ENCODE results near the gene ADGRE1.
A peak's percentile ranks its signal among the peaks of the same experiment; 100 is the strongest.

Gene ADGRE1

DNA sequence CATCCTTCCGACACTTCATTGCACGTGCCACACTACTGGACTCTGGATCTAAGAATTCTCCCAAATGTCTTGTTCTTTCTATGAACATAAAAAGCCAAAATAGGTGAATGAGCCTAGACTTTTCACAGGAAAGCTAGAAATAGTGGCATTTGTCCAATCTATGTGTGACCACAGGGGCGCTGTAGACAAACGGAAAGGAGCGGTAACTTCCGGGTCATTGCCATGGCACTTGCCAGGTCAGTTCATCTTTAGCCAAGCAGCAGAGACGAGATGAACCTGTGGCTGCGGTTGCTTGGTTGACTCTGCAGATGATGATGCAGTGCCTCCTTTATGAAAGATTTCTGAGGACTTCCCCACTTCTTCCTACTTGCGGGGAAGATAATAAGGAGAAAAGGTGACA lies 65.6 kb downstream of the ADGRE1 start:
- no peak overlapping the region for H3K27ac ChIP-seq
- TF ChIP-seq, protein P1, sequence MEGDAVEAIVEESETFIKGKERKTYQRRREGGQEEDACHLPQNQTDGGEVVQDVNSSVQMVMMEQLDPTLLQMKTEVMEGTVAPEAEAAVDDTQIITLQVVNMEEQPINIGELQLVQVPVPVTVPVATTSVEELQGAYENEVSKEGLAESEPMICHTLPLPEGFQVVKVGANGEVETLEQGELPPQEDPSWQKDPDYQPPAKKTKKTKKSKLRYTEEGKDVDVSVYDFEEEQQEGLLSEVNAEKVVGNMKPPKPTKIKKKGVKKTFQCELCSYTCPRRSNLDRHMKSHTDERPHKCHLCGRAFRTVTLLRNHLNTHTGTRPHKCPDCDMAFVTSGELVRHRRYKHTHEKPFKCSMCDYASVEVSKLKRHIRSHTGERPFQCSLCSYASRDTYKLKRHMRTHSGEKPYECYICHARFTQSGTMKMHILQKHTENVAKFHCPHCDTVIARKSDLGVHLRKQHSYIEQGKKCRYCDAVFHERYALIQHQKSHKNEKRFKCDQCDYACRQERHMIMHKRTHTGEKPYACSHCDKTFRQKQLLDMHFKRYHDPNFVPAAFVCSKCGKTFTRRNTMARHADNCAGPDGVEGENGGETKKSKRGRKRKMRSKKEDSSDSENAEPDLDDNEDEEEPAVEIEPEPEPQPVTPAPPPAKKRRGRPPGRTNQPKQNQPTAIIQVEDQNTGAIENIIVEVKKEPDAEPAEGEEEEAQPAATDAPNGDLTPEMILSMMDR (IDR thresholded peaks at IDR 0.05), result peak; percentile 23; the same call in 1 of the 2 replicates
- no peak for TF ChIP-seq ZFX (IDR thresholded peaks at IDR 0.05; ENCODE audit: borderline replicate concordance)

DNA sequence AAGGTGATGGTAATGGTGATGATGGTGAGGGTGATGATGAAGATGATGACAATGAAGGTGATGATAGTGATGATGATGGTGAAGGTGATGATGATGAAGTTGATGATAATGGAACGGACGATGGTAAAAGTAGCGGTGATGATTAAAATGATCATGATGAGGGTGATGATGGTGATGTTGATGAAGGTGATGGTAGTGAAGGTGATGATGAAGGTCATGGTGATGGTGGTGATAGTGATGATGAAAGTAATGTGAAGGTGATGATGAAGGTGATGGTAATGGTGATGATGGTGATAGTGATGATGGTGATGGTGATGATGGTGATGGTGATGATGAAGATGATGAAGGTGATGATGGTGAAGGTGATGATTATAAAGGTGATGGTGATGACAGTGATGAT lies 67.7 kb downstream of the ADGRE1 start:
- no peak for TF ChIP-seq ZFX (IDR thresholded peaks at IDR 0.05; ENCODE audit: borderline replicate concordance)
- TF ChIP-seq, protein P1 (IDR thresholded peaks at IDR 0.05), result no peak
- no peak overlapping the region for H3K27ac ChIP-seq

DNA sequence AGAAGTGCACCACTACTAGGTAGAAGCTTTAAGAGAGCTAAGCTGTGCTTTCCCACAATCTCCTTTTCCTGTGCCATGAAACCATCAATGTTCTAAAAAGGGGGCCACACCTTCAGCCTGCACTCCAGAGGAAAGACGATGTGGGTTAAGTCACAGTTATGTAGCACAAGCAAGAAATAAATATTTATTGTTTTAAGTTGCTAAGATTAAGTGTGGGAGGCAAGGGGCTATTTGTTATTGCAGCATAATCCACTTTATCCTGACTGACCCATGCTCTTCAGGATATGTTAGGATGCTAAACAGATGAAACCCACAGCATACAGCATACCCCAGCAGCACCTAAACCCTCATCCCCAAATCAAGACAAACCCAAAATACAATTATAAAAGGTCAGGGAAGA lies 69.2 kb downstream of the ADGRE1 start:
- no peak overlapping the region for H3K27ac ChIP-seq
- TF ChIP-seq, protein P1 (IDR thresholded peaks at IDR 0.05), result no peak
- TF ChIP-seq ZFX (IDR thresholded peaks at IDR 0.05; ENCODE audit: borderline replicate concordance), result no peak

DNA sequence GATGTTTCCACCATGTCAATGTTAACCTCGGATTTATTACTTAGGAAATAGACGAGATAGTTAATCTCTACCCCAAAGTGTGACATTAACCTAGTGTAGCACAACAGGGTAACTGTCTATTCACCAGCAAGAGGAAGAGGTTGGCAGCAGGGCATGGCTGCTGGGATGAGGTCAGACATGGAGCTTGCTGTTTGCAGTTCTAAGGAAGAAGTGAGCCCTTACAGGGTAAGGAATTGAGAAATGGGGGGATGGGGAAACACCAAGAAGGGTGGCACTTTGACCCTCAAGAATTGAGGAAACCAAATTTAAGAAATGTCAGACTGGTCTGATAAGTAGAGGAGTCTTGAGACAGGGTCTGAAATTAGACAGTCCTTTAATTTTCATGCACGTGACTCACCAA lies 71.4 kb downstream of the ADGRE1 start:
- TF ChIP-seq, protein P1 (IDR thresholded peaks at IDR 0.05), result no peak
- no peak for TF ChIP-seq ZFX (IDR thresholded peaks at IDR 0.05; ENCODE audit: borderline replicate concordance)
- no peak overlapping the region for H3K27ac ChIP-seq

DNA sequence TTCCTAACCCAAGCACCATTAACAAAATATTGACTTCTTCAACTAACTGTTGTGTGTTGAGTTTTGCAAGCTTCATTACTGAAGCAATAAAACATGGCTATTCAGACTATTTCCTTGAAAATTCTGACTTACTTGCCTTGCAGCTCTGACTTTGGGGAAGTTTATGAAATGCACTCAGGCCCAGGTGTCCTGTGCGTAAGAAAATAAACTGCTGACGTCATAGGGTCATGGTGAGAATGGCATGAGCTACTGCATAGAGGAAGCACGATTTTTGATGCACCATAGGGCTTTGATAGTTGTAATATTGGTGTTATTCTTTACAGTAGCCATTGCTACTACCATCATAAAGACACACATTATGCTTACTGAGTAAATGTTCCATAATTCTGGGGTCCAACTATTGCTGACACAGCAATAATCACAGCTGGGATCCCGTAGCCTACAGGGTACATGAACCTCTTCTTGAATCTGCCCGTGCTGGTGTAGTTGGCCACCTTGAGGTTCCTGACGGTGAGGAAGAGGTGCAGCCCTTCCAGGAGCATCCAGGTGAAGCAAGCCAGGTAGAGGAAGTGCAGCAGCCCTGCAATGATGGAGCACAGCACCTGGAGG lies 76.0 kb downstream of the ADGRE1 start:
- TF ChIP-seq ZFX (IDR thresholded peaks at IDR 0.05; ENCODE audit: borderline replicate concordance), result no peak
- TF ChIP-seq, protein P1 (IDR thresholded peaks at IDR 0.05), result no peak
- H3K27ac ChIP-seq, result no peak overlapping the region

DNA sequence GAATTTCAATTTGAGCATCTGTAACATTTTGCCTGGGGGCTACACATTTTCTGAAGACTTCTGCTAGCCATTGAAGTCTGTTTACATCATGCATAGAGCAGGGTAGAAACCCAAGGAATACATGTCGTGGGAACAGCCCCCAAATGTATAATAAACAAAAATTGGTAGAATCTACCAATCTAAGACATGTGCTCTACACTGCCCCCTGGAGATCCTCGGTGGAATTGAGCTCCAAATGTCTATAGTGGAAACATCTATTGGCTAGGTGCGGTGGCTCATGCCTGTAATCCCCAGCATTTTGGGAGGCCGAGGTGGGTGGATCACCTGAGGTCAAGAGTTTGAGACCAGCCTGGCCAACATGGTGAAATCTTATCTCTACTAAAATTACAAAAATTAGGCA lies 76.6 kb downstream of the ADGRE1 start:
- no peak for TF ChIP-seq ZFX (IDR thresholded peaks at IDR 0.05; ENCODE audit: borderline replicate concordance)
- TF ChIP-seq, protein P1 (IDR thresholded peaks at IDR 0.05), result peak; percentile 73
- no peak overlapping the region for H3K27ac ChIP-seq

DNA sequence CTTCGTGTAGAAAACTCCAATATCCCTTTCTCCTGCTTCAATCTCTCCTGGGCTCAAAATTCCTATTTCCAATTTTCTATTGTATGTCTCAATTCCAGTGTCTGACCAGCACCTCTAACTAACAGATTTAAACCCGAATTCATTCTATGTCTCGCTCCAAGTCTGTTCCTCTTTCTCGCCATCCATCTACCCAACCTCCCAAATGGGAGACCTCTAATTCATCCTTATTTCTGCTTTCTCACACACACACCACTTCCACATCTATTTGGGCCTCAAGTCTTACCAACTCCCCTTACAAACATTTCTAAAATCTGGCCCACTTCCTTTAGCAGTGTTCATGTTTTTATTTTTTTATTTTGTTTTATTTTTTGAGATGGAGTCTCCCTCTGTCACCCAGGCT lies 80.6 kb downstream of the ADGRE1 start:
- TF ChIP-seq, protein P1 (IDR thresholded peaks at IDR 0.05), result no peak
- no peak for TF ChIP-seq ZFX (IDR thresholded peaks at IDR 0.05; ENCODE audit: borderline replicate concordance)
- H3K27ac ChIP-seq, result no peak overlapping the region
